ENCODE measurements around the gene HOMER2.

The HOMER2 gene

DNA sequence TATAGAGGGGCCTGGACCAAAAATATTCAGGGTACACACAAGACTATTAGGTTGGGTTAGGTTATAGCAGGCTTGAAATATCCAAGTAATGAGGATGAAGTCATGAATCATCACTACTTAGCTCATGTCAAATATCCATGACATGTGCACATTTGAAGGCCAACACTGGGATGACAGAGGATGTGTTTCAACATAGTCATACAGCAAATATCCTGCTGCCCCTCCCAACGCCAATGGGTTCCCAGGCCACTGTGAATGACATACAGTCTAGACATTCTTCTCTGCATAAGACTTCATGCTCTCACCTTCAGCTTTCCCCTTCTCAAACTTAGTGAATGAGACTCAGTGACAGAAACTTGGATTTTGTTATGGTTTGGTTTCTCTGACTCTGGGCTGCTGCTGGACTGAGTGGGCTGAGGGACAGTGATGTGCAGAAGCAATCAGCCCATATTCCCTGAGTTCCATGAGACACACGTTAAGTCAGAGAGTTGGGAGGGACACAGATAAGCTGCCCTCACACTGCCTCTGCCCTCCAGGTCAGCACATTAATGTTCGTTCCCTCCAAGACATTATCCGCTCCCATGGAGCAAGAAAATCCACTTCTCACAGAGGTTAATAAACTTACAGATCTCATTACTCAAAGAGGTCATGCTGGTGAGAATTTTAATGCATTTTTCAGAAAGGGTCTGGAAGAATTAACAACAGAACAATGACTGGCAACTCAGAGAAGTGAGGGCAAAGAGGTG, 15.4 kb downstream of the HOMER2 start:
- Histone ChIP-seq H3K9me2 (replicated peaks; ENCODE audit: low read depth, low read length) (no peaks in the 10 kb centered on the region), H3K36me3 (ENCODE audit: insufficient read depth, low read length) (no peaks in the 10 kb centered on the region), H3K9me3 (ENCODE audit: insufficient read depth, low read depth, low read length) (no peaks in the 10 kb centered on the region), H3K4me1 (ENCODE audit: insufficient read depth, low read length, poor library complexity, severe bottlenecking) (no peaks in the 10 kb centered on the region), H2AFZ (ENCODE audit: low read length) (no peak overlapping the region), H3K4me2 (ENCODE audit: low read depth, low read length, poor library complexity, severe bottlenecking) (no peak overlapping the region), H3F3A (ENCODE audit: low read depth) (no peaks in the 10 kb centered on the region), H4K20me1 (ENCODE audit: insufficient read depth, low read length, poor library complexity, severe bottlenecking) (no peaks in the 10 kb centered on the region), H3K79me2 (ENCODE audit: insufficient read depth, low read length) (no peaks in the 10 kb centered on the region), H3K9ac (ENCODE audit: low read depth, low read length, poor library complexity, severe bottlenecking) (no peak overlapping the region), H3K27me3 (ENCODE audit: insufficient read depth, low read length, poor library complexity, severe bottlenecking) (no peaks in the 10 kb centered on the region), H3K4me3 (ENCODE audit: low read length, poor library complexity, severe bottlenecking) (no peak overlapping the region)
- no peak for TF ChIP-seq EZH2phosphoT487 (IDR thresholded peaks at IDR 0.05; ENCODE audit: borderline replicate concordance)
- TF ChIP-seq, protein P1, sequence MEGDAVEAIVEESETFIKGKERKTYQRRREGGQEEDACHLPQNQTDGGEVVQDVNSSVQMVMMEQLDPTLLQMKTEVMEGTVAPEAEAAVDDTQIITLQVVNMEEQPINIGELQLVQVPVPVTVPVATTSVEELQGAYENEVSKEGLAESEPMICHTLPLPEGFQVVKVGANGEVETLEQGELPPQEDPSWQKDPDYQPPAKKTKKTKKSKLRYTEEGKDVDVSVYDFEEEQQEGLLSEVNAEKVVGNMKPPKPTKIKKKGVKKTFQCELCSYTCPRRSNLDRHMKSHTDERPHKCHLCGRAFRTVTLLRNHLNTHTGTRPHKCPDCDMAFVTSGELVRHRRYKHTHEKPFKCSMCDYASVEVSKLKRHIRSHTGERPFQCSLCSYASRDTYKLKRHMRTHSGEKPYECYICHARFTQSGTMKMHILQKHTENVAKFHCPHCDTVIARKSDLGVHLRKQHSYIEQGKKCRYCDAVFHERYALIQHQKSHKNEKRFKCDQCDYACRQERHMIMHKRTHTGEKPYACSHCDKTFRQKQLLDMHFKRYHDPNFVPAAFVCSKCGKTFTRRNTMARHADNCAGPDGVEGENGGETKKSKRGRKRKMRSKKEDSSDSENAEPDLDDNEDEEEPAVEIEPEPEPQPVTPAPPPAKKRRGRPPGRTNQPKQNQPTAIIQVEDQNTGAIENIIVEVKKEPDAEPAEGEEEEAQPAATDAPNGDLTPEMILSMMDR (conservative IDR thresholded peaks at IDR 0.05; ENCODE audit: low read length) = no peak

DNA sequence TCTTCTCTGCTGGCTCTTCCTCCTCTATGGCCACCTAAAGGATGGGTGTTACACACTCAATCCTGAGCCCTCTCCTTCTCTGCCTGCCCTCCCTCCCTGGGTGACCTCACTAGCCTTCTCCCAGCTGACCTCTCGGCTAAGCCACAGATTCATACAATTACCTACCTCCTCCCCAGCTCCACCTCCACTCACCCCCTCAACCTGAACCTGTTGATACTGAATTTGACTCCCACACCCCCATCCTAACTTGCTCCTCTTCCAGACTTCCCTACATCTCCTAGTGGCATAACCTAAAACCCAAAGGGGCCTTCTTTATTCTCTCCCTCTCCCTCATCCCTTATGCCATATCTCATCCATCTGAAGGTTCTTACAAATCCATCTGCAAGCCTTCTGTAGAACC, 17.1 kb downstream of the HOMER2 start:
- TF ChIP-seq, protein P1 (conservative IDR thresholded peaks at IDR 0.05; ENCODE audit: low read length) = no peak
- TF ChIP-seq EZH2phosphoT487 (IDR thresholded peaks at IDR 0.05; ENCODE audit: borderline replicate concordance) = no peak
- Histone ChIP-seq H3K9me3 (ENCODE audit: insufficient read depth, low read depth, low read length) (no peaks in the 10 kb centered on the region), H3K27me3 (ENCODE audit: insufficient read depth, low read length, poor library complexity, severe bottlenecking) (no peaks in the 10 kb centered on the region), H2AFZ (ENCODE audit: low read length) (no peak overlapping the region), H3K4me1 (ENCODE audit: insufficient read depth, low read length, poor library complexity, severe bottlenecking) (no peaks in the 10 kb centered on the region), H3K9ac (ENCODE audit: low read depth, low read length, poor library complexity, severe bottlenecking) (no peak overlapping the region), H3F3A (ENCODE audit: low read depth) (no peaks in the 10 kb centered on the region), H3K36me3 (ENCODE audit: insufficient read depth, low read length) (no peaks in the 10 kb centered on the region), H3K4me3 (ENCODE audit: low read length, poor library complexity, severe bottlenecking) (no peak overlapping the region), H3K9me2 (replicated peaks; ENCODE audit: low read depth, low read length) (no peaks in the 10 kb centered on the region), H4K20me1 (ENCODE audit: insufficient read depth, low read length, poor library complexity, severe bottlenecking) (no peaks in the 10 kb centered on the region), H3K79me2 (ENCODE audit: insufficient read depth, low read length) (no peaks in the 10 kb centered on the region), H3K4me2 (ENCODE audit: low read depth, low read length, poor library complexity, severe bottlenecking) (no peak overlapping the region)

DNA sequence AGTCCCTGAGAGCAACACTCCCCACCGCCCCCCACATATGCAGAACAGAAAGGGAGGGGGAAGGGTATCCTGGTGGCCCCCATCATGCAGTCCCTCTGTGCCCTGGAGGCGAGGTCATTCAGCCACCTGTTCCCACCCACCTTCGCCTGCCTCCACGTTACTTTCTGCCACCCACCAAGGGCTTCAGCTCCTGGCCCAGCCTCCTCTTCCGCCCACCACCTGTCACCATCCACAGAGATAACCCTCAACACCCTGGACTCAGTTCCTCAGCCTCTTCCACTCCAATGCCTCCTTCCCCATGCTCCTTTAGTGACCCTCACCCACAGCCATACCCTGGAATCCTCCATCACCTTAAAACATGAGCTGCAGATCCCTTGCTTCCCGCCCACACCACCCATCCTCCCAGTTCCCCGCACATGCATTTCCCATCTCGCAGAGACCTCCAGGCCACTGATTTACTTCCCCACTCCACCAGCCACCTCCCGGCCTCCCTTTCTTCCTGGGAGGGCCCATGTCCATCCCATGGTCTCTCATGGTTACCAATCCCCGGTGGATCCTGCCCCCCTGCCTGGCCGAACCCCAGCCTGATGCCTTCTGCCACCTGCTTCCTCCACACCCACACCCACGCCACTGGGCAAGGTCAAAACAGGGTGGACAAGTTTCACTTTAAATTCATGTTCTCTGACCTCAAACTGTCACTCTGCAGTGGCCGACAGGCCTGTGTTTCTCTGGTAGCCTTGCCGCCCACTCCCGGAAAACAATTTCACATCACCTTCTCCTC, 18.2 kb downstream of the HOMER2 start:
- no peaks in the 10 kb centered on the region for H3K79me2 ChIP-seq (ENCODE audit: insufficient read depth, low read length)
- H3F3A ChIP-seq (ENCODE audit: low read depth) = no peaks in the 10 kb centered on the region
- H4K20me1 ChIP-seq (ENCODE audit: insufficient read depth, low read length, poor library complexity, severe bottlenecking) = no peaks in the 10 kb centered on the region
- TF ChIP-seq, protein P1 (conservative IDR thresholded peaks at IDR 0.05; ENCODE audit: low read length) = no peak
- no peak for TF ChIP-seq EZH2phosphoT487 (IDR thresholded peaks at IDR 0.05; ENCODE audit: borderline replicate concordance)
- H3K9ac ChIP-seq (ENCODE audit: low read depth, low read length, poor library complexity, severe bottlenecking) = no peak overlapping the region
- no peaks in the 10 kb centered on the region for H3K27me3 ChIP-seq (ENCODE audit: insufficient read depth, low read length, poor library complexity, severe bottlenecking)
- H2AFZ ChIP-seq (ENCODE audit: low read length) = no peak overlapping the region
- no peaks in the 10 kb centered on the region for H3K9me3 ChIP-seq (ENCODE audit: insufficient read depth, low read depth, low read length)
- H3K4me1 ChIP-seq (ENCODE audit: insufficient read depth, low read length, poor library complexity, severe bottlenecking) = no peaks in the 10 kb centered on the region
- no peaks in the 10 kb centered on the region for H3K9me2 ChIP-seq (replicated peaks; ENCODE audit: low read depth, low read length)
- H3K4me2 ChIP-seq (ENCODE audit: low read depth, low read length, poor library complexity, severe bottlenecking) = no peak overlapping the region
- H3K4me3 ChIP-seq (ENCODE audit: low read length, poor library complexity, severe bottlenecking) = no peak overlapping the region
- no peaks in the 10 kb centered on the region for H3K36me3 ChIP-seq (ENCODE audit: insufficient read depth, low read length)

Measured in Loucy (cell line).